ENCODE results near the gene FAH. TPM values are rescaled to one million over a fixed set of nuclear protein-coding genes. Genes with fewer than 3 reads are reported as not detected.

The FAH gene
- total and polyA plus RNA-seq, 2 donors (not counting 1 experiment from before 2014, with no cell fraction given): 1.1 to 5.1 TPM

DNA sequence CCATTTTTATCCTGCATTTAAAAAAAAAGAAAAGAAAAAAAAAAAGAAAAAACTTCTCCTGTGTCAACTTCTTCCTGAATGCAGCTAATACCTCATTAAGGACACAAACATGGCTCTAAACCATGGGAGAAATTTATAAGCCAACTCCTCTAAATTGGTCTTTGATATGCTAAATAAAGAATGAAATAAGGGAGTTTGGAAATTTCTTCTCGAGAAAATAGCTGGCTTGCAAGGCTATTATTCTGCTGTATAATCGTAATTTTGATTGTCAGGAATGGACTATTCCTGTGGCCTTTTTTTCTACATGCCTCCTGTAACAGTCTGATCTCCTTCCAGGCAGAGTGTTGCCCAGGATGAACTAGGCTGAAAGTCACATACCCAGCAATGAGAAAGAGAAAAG, 78.6 kb downstream of the FAH start:
- Mint-ChIP-seq H3K27ac (no peak overlapping the region), H3K4me3 (no peak overlapping the region), H3K9me3 (ENCODE audit: insufficient read depth) (no peaks in the 10 kb centered on the region), H3K4me1 (no peaks in the 10 kb centered on the region), H3K27me3 (peaks cover 47% of the 10 kb centered on the region)
- Histone ChIP-seq H4K20me1 (ENCODE audit: control insufficient read depth, insufficient read depth, low read length, poor library complexity, severe bottlenecking) (no peaks in the 10 kb centered on the region), H3K4me3 (ENCODE audit: control extremely low read depth in 1 of 5, extremely low read depth in 1 of 5, insufficient read depth in 1 of 5, low read depth in 2 of 5, low read length in 4 of 5) (no peak overlapping the region), H3K4me1 (ENCODE audit: control insufficient read depth in 2 of 2, insufficient read depth in 2 of 2, low read length in 2 of 2) (no peaks in the 10 kb centered on the region), H3K79me2 (ENCODE audit: control insufficient read depth, insufficient read depth, low read length) (no peaks in the 10 kb centered on the region), H3K27me3 (replicated peaks in 1 of 4; ENCODE audit: control extremely low read depth in 1 of 4, control insufficient read depth in 3 of 4, insufficient read depth in 4 of 4, low read length in 3 of 4) (peaks cover 0 to 13% (median 5%) of the 10 kb centered on the region in 4 experiments), H3K27ac (ENCODE audit: low read length in 2 of 2) (no peak overlapping the region), H3K9me3 (ENCODE audit: control extremely low read depth in 1 of 3, control insufficient read depth in 2 of 3, insufficient read depth in 1 of 3, low read length in 2 of 3) (no peaks in the 10 kb centered on the region), H3K4me2 (replicated peaks; ENCODE audit: low read depth, low read length, poor library complexity, severe bottlenecking) (no peak overlapping the region), H3K9ac (ENCODE audit: low read length) (no peak overlapping the region), H2AFZ (ENCODE audit: insufficient read depth, low read depth, low read length, poor library complexity, severe bottlenecking) (no peak overlapping the region), H3K36me3 (replicated peaks in 1 of 2; ENCODE audit: control extremely low read depth in 1 of 2, control insufficient read depth in 1 of 2, extremely low read depth in 1 of 2, insufficient read depth in 2 of 2, low read length in 1 of 2) (no peaks in the 10 kb centered on the region)
- ChIA-PET POLR2A (no interaction called here), CTCF (no interaction called here)
- ATAC-seq (ENCODE audit: low read depth) (no peak), DNase-seq (no peak)
- WGBS (ENCODE audit: insufficient coverage): no CpG with 5 or more reads among the region's 2 CpGs
- intact Hi-C loops (cut with micrococcal nuclease): no loop called here
- TF ChIP-seq, protein P1, sequence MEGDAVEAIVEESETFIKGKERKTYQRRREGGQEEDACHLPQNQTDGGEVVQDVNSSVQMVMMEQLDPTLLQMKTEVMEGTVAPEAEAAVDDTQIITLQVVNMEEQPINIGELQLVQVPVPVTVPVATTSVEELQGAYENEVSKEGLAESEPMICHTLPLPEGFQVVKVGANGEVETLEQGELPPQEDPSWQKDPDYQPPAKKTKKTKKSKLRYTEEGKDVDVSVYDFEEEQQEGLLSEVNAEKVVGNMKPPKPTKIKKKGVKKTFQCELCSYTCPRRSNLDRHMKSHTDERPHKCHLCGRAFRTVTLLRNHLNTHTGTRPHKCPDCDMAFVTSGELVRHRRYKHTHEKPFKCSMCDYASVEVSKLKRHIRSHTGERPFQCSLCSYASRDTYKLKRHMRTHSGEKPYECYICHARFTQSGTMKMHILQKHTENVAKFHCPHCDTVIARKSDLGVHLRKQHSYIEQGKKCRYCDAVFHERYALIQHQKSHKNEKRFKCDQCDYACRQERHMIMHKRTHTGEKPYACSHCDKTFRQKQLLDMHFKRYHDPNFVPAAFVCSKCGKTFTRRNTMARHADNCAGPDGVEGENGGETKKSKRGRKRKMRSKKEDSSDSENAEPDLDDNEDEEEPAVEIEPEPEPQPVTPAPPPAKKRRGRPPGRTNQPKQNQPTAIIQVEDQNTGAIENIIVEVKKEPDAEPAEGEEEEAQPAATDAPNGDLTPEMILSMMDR (IDR thresholded peaks at IDR 0.05): no peak
- no peak for TF ChIP-seq EZH2 (IDR thresholded peaks at IDR 0.05; ENCODE audit: borderline replicate concordance, insufficient read depth, low read depth, low read length, poor library complexity, severe bottlenecking)

DNA sequence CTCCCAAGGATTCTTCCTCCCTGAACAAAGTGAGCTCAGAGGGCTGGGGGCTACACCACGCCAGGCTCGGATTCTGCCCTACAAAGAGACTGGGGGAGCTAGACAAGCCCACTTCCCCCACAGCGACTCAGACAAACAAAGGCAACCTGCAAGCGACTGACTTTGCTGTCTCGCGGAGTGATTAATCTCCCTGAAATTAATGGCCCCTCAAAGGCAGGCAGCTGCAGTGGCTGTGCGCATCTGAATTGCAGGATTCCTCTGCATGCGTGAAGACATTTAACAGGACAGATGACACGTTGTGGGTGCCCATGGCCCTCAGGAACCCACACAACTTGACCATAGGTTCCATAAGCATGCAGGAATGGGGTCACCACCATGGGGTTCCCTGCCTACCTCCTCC, 80.8 kb downstream of the FAH start:
- CTCF ChIA-PET: interaction anchor here (0.7 to 3.9 kb wide), 3 partner anchors 9 to 853 kb away, joined by 3 to 13 read pairs (median 3); no protein-coding TSS in a partner anchor
- Histone ChIP-seq H3K9me3 (ENCODE audit: control extremely low read depth in 1 of 3, control insufficient read depth in 2 of 3, insufficient read depth in 1 of 3, low read length in 2 of 3) (no peaks in the 10 kb centered on the region), H3K27me3 (replicated peaks in 1 of 4; ENCODE audit: control extremely low read depth in 1 of 4, control insufficient read depth in 3 of 4, insufficient read depth in 4 of 4, low read length in 3 of 4) (peaks cover 0 to 13% (median 5%) of the 10 kb centered on the region in 4 experiments), H2AFZ (ENCODE audit: insufficient read depth, low read depth, low read length, poor library complexity, severe bottlenecking) (no peak overlapping the region), H3K4me1 (ENCODE audit: control insufficient read depth in 2 of 2, insufficient read depth in 2 of 2, low read length in 2 of 2) (no peaks in the 10 kb centered on the region), H3K4me3 (ENCODE audit: control extremely low read depth in 1 of 5, extremely low read depth in 1 of 5, insufficient read depth in 1 of 5, low read depth in 2 of 5, low read length in 4 of 5) (no peak overlapping the region), H3K9ac (ENCODE audit: low read length) (no peak overlapping the region), H3K36me3 (replicated peaks in 1 of 2; ENCODE audit: control extremely low read depth in 1 of 2, control insufficient read depth in 1 of 2, extremely low read depth in 1 of 2, insufficient read depth in 2 of 2, low read length in 1 of 2) (no peaks in the 10 kb centered on the region), H3K27ac (ENCODE audit: low read length in 2 of 2) (no peak overlapping the region), H3K79me2 (ENCODE audit: control insufficient read depth, insufficient read depth, low read length) (no peaks in the 10 kb centered on the region), H3K4me2 (replicated peaks; ENCODE audit: low read depth, low read length, poor library complexity, severe bottlenecking) (no peak overlapping the region), H4K20me1 (ENCODE audit: control insufficient read depth, insufficient read depth, low read length, poor library complexity, severe bottlenecking) (no peaks in the 10 kb centered on the region)
- intact Hi-C loops (cut with micrococcal nuclease): no loop called here
- 84% methylated on average over 9 of the region's 9 CpGs for WGBS (ENCODE audit: insufficient coverage)
- H3K9me3 Mint-ChIP-seq (ENCODE audit: insufficient read depth): no peaks in the 10 kb centered on the region
- TF ChIP-seq EZH2 (IDR thresholded peaks at IDR 0.05; ENCODE audit: borderline replicate concordance, insufficient read depth, low read depth, low read length, poor library complexity, severe bottlenecking): no peak
- TF ChIP-seq, protein P1 (IDR thresholded peaks at IDR 0.05): no peak
- H3K27ac Mint-ChIP-seq: no peak overlapping the region
- peaks cover 34% of the 10 kb centered on the region for H3K27me3 Mint-ChIP-seq
- ATAC-seq (ENCODE audit: low read depth) (no peak), DNase-seq (no peak)
- H3K4me1 Mint-ChIP-seq: no peaks in the 10 kb centered on the region
- POLR2A ChIA-PET: no interaction called here
- H3K4me3 Mint-ChIP-seq: no peak overlapping the region
